ENCODE results near the gene FREM1. TPM values are rescaled to one million over a fixed set of nuclear protein-coding genes. Genes with fewer than 3 reads are reported as not detected.

FREM1 gene
- polyA plus RNA-seq, 1 of the 3 experiments (the other 2 are of a cell fraction): 0.26 TPM

GRCh38 chr9:14843163-14843562 lies 67.1 kb downstream of the FREM1 start:
- Histone ChIP-seq H3K27ac (ENCODE audit: low read depth in 2 of 2, low read length in 1 of 2) (no peak overlapping the region), H3K9me3 (no peaks in the 10 kb centered on the region), H3K36me3 (replicated peaks in 1 of 2; ENCODE audit: control insufficient read depth in 1 of 2, insufficient read depth in 2 of 2, low read length in 1 of 2) (no peaks in the 10 kb centered on the region), H3K79me2 (ENCODE audit: insufficient read depth) (no peaks in the 10 kb centered on the region), H4K20me1 (ENCODE audit: insufficient read depth) (no peaks in the 10 kb centered on the region), H3K4me2 (no peak overlapping the region), H3K9me2 (no peaks in the 10 kb centered on the region), H3K27me3 (ENCODE audit: insufficient read depth) (no peaks in the 10 kb centered on the region), H3K9ac (no peak overlapping the region), H2AFZ (ENCODE audit: low read depth) (no peak overlapping the region), H3K4me3 (ENCODE audit: low read depth in 2 of 2, low read length in 1 of 2) (no peak overlapping the region), H3K4me1 (ENCODE audit: control insufficient read depth in 1 of 2, insufficient read depth in 2 of 2, low read depth in 1 of 2, low read length in 1 of 2) (peaks cover 0 to 9% of the 10 kb centered on the region in 2 experiments; a peak in 1 of 4 replicates), H3F3A (replicated peaks; ENCODE audit: insufficient read depth) (no peaks in the 10 kb centered on the region)
- ChIA-PET POLR2A (no interaction called here), CTCF (no interaction called here)
- 43% methylated on average over 2 of the region's 2 CpGs for WGBS (ENCODE audit: low lambda C conversion rate)
- no peak for DNase-seq
- TF ChIP-seq GABPA (IDR thresholded peaks at IDR 0.05; ENCODE audit: low read depth) (no peak), JUND (IDR thresholded peaks at IDR 0.05) (no peak), FOXM1 (IDR thresholded peaks at IDR 0.05; ENCODE audit: low read depth) (no peak), CTCF (IDR thresholded peaks at IDR 0.05) (no peak), REST (IDR thresholded peaks at IDR 0.05; ENCODE audit: low read depth, low read length) (no peak), EZH2phosphoT487 (IDR thresholded peaks at IDR 0.05; ENCODE audit: borderline replicate concordance, low read depth) (no peak), MXI1 (IDR thresholded peaks at IDR 0.05; ENCODE audit: low read depth, low read length) (no peak), MEF2A (IDR thresholded peaks at IDR 0.05; ENCODE audit: borderline replicate concordance, low read depth) (no peak), TCF12 (IDR thresholded peaks at IDR 0.05) (no peak), IRF3 (IDR thresholded peaks at IDR 0.05; ENCODE audit: low read depth, low read length) (no peak), PBX3 (IDR thresholded peaks at IDR 0.05) (no peak), USF1 (IDR thresholded peaks at IDR 0.05; ENCODE audit: borderline replicate concordance, low read depth) (no peak), EP300 (IDR thresholded peaks at IDR 0.05; ENCODE audit: borderline replicate concordance in 1 of 2, low read depth in 1 of 2, low read length in 1 of 2) (no peak), GATA2 (CRISPR knock-in tag; IDR thresholded peaks at IDR 0.05) (no peak), USF2 (IDR thresholded peaks at IDR 0.05; ENCODE audit: borderline replicate concordance, low read depth, low read length) (no peak), NRF1 (IDR thresholded peaks at IDR 0.05; ENCODE audit: low read depth, low read length) (no peak), RAD21 (IDR thresholded peaks at IDR 0.05; ENCODE audit: low read length) (no peak), ELF1 (IDR thresholded peaks at IDR 0.05) (no peak), NFIC (IDR thresholded peaks at IDR 0.05; ENCODE audit: borderline replicate concordance) (no peak), ZBTB33 (IDR thresholded peaks at IDR 0.05; ENCODE audit: borderline replicate concordance, low read depth) (no peak)
